ENCODE data around the gene PRR16.

GRCh38 chr5:120683580-120683979 is 219.5 kb downstream of the PRR16 start:
- TF ChIP-seq TP53 (CRISPR knock-in tag; IDR thresholded peaks at IDR 0.05) (no peak), CTCF (IDR thresholded peaks at IDR 0.05) (no peak), ESRRA (CRISPR knock-in tag; IDR thresholded peaks at IDR 0.05; ENCODE audit: borderline replicate concordance) (no peak), SP1 (CRISPR knock-in tag; conservative IDR thresholded peaks at IDR 0.05) (no peak), FOXK1 (CRISPR knock-in tag; IDR thresholded peaks at IDR 0.05) (no peak), FOXJ3 (CRISPR knock-in tag; IDR thresholded peaks at IDR 0.05; ENCODE audit: borderline replicate concordance) (no peak), ZBTB21 (CRISPR knock-in tag; IDR thresholded peaks at IDR 0.05; ENCODE audit: borderline replicate concordance) (no peak), JAZF1 (CRISPR knock-in tag; IDR thresholded peaks at IDR 0.05) (no peak), PREB (CRISPR knock-in tag; IDR thresholded peaks at IDR 0.05; ENCODE audit: borderline replicate concordance) (no peak), GABPB1 (CRISPR knock-in tag; IDR thresholded peaks at IDR 0.05) (no peak), TEAD4 (CRISPR knock-in tag; IDR thresholded peaks at IDR 0.05) (no peak), FOXP4 (CRISPR knock-in tag; IDR thresholded peaks at IDR 0.05) (no peak)
- TF ChIP-seq, protein P1, sequence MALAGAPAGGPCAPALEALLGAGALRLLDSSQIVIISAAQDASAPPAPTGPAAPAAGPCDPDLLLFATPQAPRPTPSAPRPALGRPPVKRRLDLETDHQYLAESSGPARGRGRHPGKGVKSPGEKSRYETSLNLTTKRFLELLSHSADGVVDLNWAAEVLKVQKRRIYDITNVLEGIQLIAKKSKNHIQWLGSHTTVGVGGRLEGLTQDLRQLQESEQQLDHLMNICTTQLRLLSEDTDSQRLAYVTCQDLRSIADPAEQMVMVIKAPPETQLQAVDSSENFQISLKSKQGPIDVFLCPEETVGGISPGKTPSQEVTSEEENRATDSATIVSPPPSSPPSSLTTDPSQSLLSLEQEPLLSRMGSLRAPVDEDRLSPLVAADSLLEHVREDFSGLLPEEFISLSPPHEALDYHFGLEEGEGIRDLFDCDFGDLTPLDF (CRISPR knock-in tag; IDR thresholded peaks at IDR 0.05), result no peak

Measured in WTC11 (cell line).